Mesenchymal stem cell (in vitro differentiated cells and primary cell): Measurements from ENCODE around the gene ARGLU1.

Experiments used
- DNase-seq: peaks from one replicate; pipeline ENCODE4 v3.0.0-alpha.2; 2013
- H2AFZ ChIP-seq: one replicate; pipeline ENCODE4 v1.6.1; 2013; ENCODE audit warnings: low read depth, mild to moderate bottlenecking, control low read depth, inconsistent platforms, low read length, moderate library complexity
- H2AK5ac ChIP-seq: 2 replicates; pipeline ENCODE4 v1.6.1; 2013; ENCODE audit warnings: low read length, moderate library complexity, mild to moderate bottlenecking, inconsistent platforms; ENCODE audit not compliant: severe bottlenecking
- H2BK120ac ChIP-seq: one replicate; pipeline ENCODE4 v1.6.1; 2013; ENCODE audit warnings: low read depth, mild to moderate bottlenecking, inconsistent platforms, low read length, moderate library complexity
- H2BK12ac ChIP-seq, 2 experiments: one replicate each; pipeline ENCODE4 v1.6.1; 2013; ENCODE audit warnings: inconsistent platforms in 2 of 2, low read length in 2 of 2, mild to moderate bottlenecking in 2 of 2, moderate library complexity in 2 of 2, control low read depth in 1 of 2
- H2BK15ac ChIP-seq: one replicate; pipeline ENCODE4 v1.6.1; 2013; ENCODE audit warnings: mild to moderate bottlenecking, low read depth, inconsistent platforms; ENCODE audit not compliant: poor library complexity, severe bottlenecking
- H2BK5ac ChIP-seq: 2 replicates; pipeline ENCODE4 v1.6.1; 2013; ENCODE audit warnings: low read depth, mild to moderate bottlenecking, low read length, control low read depth, inconsistent platforms; ENCODE audit not compliant: poor library complexity, severe bottlenecking
- H3K14ac ChIP-seq, 2 experiments: one replicate each; pipeline ENCODE4 v1.6.1; 2013; ENCODE audit warnings: inconsistent platforms in 2 of 2, low read length in 2 of 2, control low read depth in 1 of 2, mild to moderate bottlenecking in 1 of 2, moderate library complexity in 1 of 2
- H3K18ac ChIP-seq, 2 experiments: one replicate each; pipeline ENCODE4 v1.6.1; 2013; ENCODE audit warnings: inconsistent platforms in 2 of 2, low read length in 2 of 2, control low read depth in 1 of 2, low read depth in 1 of 2, mild to moderate bottlenecking in 1 of 2
- H3K23ac ChIP-seq, 2 experiments: one replicate each; pipeline ENCODE4 v1.6.1; 2013; ENCODE audit warnings: inconsistent platforms in 2 of 2, low read length in 2 of 2, mild to moderate bottlenecking in 2 of 2, moderate library complexity in 2 of 2, control low read depth in 1 of 2
- H3K27ac ChIP-seq: 2 replicates; pipeline ENCODE4 v1.5.1; 2013; ENCODE audit warnings: mild to moderate bottlenecking, moderate library complexity, low read length, control low read depth, inconsistent platforms; ENCODE audit not compliant: poor library complexity, severe bottlenecking
- H3K27me3 ChIP-seq, 2 experiments: 2 replicates each; pipeline versions ENCODE4 v1.6.1 to v1.7.0; 2013; ENCODE audit warnings: low read length in 2 of 2, mild to moderate bottlenecking in 2 of 2, moderate library complexity in 2 of 2, control low read depth in 1 of 2, inconsistent platforms in 1 of 2; ENCODE audit not compliant: control insufficient read depth in 1 of 2, insufficient read depth in 1 of 2
- H3K36me3 ChIP-seq, 2 experiments: 2 replicates each; pipeline versions ENCODE4 v1.6.1 to v1.7.0; 2013; ENCODE audit warnings: low read length in 2 of 2, control low read depth in 1 of 2, inconsistent platforms in 1 of 2, low read depth in 1 of 2, mild to moderate bottlenecking in 1 of 2; ENCODE audit not compliant: insufficient read depth in 2 of 2, control insufficient read depth in 1 of 2
- H3K4ac ChIP-seq, 2 experiments: one replicate each; pipeline ENCODE4 v1.6.1; 2013; ENCODE audit warnings: inconsistent platforms in 2 of 2, low read length in 2 of 2, mild to moderate bottlenecking in 2 of 2, moderate library complexity in 2 of 2, control low read depth in 1 of 2, low read depth in 1 of 2
- H3K4me1 ChIP-seq: 2 replicates; pipeline ENCODE4 v1.6.1; 2013; ENCODE audit warnings: low read depth, low read length, control low read depth; ENCODE audit not compliant: control insufficient read depth, insufficient read depth
- H3K4me2 ChIP-seq: 2 replicates; pipeline ENCODE4 v1.6.1; 2013; ENCODE audit warnings: low read length, mild to moderate bottlenecking, inconsistent platforms; ENCODE audit not compliant: poor library complexity, severe bottlenecking
- H3K4me3 ChIP-seq, 2 experiments: 2 replicates each; pipeline versions ENCODE4 v1.5.1 to v1.7.0; 2013; ENCODE audit warnings: low read length in 2 of 2, mild to moderate bottlenecking in 2 of 2, control low read depth in 1 of 2, low read depth in 1 of 2; ENCODE audit not compliant: insufficient read depth in 1 of 2
- H3K79me1 ChIP-seq: replicated peaks from 2 replicates; pipeline ENCODE4 v1.6.1; 2013; ENCODE audit warnings: mild to moderate bottlenecking, control low read depth, low read length, inconsistent platforms; ENCODE audit not compliant: poor library complexity, severe bottlenecking
- H3K9ac ChIP-seq: 2 replicates; pipeline ENCODE4 v1.7.0; 2013; ENCODE audit warnings: mild to moderate bottlenecking, low read length, moderate library complexity
- H3K9me3 ChIP-seq: 2 replicates; pipeline ENCODE4 v1.7.0; 2013; ENCODE audit warnings: mild to moderate bottlenecking, low read length; ENCODE audit not compliant: control insufficient read depth
- H4K8ac ChIP-seq: one replicate; pipeline ENCODE4 v1.6.1; 2013; ENCODE audit warnings: inconsistent platforms, mild to moderate bottlenecking, low read length, moderate library complexity
- H4K91ac ChIP-seq: one replicate; pipeline ENCODE4 v1.6.1; 2013; ENCODE audit warnings: mild to moderate bottlenecking, low read length, inconsistent platforms
- WGBS: methylation state at CpG from one replicate; pipeline ENCODE4 v1.1.7; 2013; ENCODE audit warnings: mixed read lengths; 5-methylcytosine and 5-hydroxymethylcytosine counted together

Gene ARGLU1

DNA sequence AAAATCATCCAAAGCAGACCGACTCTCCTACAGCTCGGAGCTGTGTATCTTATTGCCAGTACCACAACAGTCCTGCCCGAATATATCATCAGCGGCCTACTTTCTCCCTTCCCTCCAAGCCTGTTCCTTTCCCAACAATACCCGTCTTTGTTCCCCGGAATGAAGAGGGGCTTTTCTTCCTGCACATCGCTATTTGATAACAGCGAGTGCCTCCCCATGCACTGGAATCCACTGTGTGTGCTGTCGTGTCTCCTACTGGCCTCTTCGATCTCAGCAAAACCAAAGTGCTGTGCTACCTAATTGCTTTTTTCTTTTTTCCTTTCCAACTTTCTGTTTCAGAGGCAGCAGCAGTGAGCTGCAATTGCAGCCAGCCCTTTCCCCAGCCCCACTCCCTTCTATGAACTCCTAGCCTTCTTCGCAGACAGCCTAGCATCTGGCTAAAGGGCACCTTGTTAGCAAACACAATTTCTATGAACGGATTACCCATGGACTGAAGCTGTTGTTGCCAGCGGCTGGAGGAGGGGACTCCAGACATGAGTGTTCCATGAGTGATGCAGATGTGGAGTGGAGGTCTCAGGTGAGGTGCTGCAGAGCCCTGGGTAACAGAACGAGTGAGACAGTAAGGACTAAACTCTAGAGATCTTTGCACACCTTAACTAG is 75.9 kb downstream of the ARGLU1 start:
- Histone ChIP-seq H3K27ac (no peak overlapping the region), H3K9me3 (no peaks in the 10 kb centered on the region), H2BK5ac (no peak overlapping the region), H3K4ac (no peak overlapping the region), H2BK120ac (no peak overlapping the region), H2AFZ (no peak overlapping the region), H3K9ac (no peak overlapping the region), H3K27me3 (no peaks in the 10 kb centered on the region), H2BK15ac (no peak overlapping the region), H2BK12ac (no peak overlapping the region), H3K18ac (no peak overlapping the region), H4K8ac (no peak overlapping the region), H3K79me1 (peaks cover 34% of the 10 kb centered on the region), H3K4me1 (no peaks in the 10 kb centered on the region), H4K91ac (no peak overlapping the region), H3K23ac (no peak overlapping the region), H2AK5ac (no peak overlapping the region), H3K14ac (peak overlapping the region in 1 of 2 experiments; percentile 19), H3K36me3 (peaks cover 5 to 29% of the 10 kb centered on the region in 2 experiments), H3K4me2 (no peak overlapping the region), H3K4me3 (no peak overlapping the region)
- no peak for DNase-seq
- WGBS = 98% methylated on average over 14 of the region's 14 CpGs
